GM18526 (cell line): ENCODE results near the gene CPZ.

Experiments
- POLR2A ChIP-seq: IDR thresholded peaks from 3 replicates; pipeline ENCODE4 v1.6.1; 2011; ENCODE audit not compliant: insufficient read length; ENCODE audit errors: extremely low read depth

Gene CPZ

DNA sequence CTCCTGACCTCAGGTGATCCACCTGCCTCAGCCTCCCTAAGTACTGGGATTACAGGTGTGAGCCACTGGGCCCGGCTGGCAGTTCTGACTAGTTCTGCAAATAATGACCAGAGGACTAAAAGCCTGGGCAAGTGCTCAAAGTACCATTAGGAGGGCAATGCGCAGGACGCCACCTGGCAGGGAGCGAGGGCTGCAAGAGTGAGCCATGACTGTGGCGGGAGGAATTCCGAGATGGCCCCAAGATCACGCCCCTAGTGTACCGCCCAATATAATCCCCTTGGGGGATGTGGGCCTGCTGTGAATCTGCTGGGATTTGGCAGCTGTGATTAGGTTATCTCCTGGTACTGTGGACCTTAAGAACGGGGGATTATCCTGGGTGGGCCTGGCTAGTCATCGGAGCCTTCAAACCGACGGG lies 38.6 kb upstream of the CPZ start:
- no peak for TF ChIP-seq POLR2A

DNA sequence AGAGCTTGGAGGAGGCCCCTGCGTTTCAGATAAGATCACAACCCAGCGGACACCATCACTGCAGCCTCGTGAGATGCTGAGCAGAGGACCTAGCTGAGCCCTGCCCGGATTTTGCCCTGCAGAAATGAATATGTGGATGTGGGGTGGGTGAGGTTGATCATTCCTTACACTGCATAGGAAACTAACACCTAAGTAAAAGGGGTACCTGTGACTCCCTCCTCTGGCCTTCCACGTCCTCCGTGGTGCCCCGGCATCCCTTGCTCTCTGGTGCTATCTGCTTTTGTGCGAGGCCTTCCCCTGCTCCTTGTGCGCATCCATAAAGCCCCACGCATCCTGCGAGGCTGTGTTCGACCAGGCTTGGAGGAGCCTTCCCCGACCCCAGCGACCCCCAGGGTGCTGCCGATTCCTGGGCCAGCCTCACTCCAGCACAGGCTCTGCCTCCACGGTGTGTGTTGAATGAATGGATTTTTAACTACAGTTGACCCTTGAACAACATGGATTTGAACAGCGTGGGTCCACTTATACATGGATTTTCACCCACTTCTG lies 37.9 kb upstream of the CPZ start:
- TF ChIP-seq POLR2A: no peak

DNA sequence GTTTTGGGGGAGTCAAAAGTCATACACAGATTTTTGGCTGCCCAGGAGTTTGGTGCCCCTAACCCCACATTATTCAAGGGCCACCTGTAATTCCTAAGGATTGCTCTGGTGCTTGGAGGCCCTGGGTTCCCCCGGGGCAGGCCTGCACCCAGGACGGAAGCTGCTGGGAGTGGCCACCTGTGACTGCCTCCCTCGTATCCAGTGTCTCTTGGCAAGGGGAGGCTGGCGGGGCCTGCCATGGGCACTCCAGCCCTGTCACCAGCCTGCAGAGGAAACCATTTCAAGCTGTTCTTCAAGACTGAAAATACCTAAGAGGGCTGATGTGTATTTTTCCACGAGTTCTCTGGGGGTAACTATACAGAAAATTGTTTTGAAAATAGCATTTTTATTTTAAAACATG lies 36.8 kb upstream of the CPZ start:
- no peak for TF ChIP-seq POLR2A

DNA sequence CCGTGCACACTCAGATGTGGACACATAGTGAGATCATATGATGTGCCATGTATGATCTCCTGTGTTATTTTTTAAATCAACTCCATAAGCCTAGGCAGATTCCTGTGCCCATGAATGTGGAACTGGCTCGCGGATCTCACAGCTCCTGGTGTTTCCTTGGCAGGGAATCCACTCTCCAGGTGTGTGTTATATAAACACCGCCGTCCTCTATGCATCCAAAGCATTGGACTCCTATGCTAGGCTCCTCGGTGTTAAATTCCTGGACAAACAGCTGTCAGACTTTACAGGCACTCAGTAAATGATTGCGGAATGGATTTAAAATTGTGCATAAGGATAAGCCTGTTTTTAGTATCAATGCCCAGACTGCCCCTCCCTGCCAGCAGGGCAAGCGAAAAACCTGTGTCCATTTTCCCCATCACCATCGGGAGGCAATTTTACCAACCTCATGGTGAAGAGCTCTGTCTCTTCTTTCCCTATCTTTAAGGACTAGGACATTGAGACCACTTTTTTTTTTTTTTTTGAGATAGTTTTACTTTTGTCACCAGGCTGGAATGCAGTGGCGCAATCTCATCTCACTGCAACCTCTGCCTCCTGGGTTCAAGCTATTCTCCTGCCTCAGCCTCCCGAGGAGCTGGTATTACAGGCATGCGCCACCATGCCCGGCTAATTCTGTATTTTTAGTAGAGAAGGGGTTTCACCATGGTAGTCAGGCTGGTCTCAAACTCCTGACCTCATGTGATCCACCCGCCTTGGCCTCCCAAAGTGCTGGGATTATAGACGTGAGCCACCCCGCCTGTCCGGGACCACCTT lies 36.0 kb upstream of the CPZ start:
- no peak for TF ChIP-seq POLR2A

DNA sequence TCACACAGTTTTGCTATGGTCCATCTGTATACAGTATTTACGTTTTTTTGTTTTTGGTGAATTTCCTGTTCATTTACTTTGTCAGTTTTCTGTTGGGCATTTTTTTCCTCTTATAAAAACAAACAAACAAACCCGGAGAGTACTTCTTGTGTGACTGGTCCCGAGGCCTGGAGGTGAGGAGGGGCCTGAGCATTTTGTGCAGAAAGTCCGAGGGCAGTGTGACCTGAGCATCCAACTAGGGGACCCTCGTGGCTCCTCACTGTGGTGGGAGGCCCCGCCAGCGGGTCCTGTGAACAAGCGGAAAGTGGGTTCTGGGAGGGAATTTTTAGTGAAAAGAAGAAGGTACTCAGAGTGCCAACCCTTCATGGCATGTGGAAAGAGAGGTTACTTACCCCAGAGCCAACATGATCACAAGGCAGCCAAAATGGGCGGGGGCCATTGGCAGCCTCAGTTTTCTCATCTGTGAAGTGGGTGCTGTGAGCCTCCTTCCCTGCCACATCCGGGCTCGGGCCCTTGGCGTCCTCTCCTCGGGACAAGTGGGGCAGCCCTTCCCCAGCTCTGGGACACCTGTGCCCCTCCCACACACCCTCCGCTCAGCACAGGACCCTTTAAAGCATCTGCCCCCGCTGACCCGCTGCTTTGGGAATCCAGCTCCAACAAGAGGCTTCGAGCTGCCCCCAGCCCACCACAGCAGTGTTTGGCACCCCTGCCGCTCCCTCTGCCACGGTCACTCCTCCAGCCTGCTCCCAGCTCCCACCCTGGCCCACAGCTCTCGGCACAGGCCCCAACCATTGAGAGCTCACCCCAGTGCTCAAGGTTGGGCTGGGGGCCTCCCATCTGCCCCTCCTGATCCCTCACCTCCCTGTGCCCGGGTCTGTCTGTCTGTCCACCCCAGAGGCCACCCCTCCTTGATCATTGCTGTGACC lies 35.2 kb upstream of the CPZ start:
- TF ChIP-seq POLR2A: no peak

DNA sequence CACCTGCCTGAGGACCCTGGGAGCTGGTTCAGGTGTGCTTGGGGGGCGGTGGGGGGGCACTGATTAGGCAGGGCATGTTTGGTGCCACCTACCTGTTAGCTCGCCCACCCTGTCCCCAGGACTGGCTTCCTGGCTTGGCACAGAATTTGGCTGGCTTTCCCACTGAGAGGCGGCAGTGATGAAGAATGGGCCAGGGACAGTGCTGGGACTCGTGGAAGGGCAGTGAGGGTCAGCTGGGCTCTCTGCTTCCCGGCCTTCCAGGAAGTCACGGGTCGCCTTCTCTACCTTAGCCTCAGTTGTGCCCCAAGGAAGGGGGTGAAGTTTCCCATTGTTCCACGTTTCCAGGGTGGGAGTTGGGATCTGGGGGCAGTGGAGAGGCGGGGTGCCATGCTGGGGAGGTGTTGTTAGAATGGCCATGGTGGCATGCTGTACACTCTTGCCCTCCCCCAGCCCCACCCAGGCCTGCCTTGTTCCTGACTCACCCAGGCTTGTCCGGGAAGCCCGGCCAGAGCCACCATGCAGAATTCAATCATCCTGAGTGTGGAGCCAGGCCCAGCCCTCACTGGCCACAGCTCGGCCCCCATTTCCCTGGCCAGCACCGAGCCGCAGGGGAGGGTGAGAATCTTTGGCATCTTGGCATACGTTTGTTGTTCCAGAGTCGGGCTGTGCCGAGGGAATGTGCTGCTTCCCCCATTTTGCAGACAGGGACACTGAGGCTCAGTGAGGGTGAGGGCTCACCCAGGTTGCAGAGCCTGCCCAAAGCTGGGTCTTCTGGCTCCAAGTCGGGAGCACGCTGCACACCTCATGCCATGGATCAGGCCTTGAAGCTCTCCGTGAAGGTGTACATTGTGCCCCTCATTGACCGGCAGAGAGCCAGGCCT lies 34.2 kb upstream of the CPZ start:
- no peak for TF ChIP-seq POLR2A

DNA sequence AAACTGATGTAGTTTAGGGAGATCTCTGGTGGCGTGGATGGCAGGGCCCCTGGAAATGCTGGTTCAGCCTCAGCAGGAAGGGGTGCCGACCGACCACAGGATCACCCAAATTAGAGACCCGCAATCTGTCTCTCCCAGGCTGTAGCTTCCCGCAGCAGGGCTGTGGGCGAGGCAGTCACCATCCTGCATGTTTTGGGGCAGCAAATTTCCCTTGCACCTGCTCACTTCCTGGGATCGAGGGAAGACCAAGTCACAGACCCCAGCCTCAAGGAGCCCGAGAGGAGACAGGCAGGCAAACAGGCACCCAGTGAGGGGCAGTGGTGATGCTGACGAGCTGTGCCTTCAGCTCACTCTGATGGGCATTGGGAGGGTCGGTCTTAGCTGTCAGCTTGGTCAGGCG lies 33.6 kb upstream of the CPZ start:
- TF ChIP-seq POLR2A: no peak

DNA sequence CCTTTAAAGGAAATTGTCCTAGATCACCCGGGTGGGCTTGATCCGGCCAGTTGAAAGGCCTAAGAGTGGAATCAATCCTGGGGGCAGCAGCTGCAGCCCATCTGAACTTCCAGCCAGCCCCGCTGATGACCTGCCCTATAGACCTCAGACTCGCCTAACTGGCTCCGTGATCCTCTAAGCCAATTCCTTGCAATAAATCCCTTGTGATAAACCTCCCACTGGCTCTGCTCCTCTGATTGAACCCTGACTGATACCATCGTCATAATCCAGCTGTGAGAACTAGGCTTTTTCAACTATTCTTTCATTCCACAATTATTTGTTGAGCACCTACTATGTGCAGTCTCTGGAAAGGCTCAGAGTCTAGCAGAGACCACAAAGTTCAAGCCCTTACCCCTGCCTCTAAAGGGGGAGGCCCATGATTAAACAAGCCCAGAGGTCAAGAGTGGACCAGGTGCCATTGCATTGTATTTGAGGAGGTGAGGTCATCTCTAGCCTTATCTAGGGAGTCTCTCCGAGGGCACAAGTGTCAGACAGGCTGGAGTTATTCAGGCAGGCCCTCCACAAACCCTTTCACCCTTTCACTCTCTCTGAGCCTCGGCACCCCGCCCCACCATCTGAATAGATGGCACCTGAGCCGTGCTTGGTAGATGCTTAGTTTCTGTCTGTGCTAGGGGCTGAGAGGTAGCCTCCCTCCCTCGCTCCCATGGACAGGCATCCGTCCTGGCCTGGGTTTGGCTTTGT lies 32.9 kb upstream of the CPZ start:
- no peak for TF ChIP-seq POLR2A

DNA sequence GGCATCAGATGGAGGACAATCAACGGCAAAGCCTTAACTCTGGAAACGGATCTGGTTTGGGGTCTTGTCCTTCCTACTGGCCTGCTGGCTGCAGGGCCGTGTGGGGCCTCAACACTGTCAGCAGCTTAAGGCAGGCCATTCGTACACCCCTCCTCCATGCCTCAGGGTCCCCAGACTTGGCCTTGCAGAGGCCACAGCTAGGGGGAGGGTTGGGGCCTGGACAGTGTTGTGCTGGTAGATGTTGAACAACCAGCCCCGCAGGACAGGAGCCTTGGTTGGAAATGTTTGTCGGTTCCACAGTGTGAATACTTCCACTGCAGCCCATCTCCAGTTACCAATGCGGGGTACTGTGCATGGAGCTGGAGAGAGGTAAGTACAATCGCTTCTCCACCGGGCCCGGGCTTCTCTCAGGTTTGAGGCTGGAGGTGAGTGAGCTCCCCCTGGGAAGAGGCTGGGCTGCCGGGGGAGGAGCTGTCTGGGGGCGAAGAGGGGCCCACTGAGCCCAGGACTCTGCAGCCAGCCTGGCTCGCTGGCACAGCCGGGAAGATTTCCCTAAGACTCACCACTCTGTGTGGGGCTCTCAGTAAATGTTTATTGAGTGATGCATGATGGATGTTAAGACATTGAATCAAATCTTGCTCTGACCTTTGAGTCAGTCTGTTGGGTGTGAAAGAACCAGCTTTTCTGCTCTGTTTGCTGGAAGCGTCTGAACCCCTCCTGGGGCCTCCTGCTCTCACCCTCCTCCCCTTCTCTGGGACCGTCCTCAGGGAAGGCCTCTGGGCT lies 32.1 kb upstream of the CPZ start:
- TF ChIP-seq POLR2A: no peak

DNA sequence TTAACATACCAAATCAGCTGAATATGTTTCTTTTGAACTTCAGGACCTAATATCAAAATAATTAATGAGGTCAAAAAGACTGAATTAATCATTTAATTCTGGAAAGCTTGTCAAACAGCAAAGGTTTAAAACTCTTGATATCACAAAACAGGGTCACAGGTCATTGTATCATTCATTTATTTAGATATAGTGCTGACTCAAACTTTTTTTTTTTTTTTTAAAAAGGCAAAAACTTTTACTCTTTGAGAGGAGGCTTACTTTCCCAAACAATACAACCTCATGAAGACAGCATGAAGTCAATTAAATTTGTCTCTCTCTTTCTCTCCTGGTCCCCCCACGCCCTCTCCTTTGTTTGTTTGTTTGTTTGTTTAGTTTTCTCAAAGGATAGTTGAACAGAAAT lies 28.0 kb upstream of the CPZ start:
- TF ChIP-seq POLR2A: no peak

DNA sequence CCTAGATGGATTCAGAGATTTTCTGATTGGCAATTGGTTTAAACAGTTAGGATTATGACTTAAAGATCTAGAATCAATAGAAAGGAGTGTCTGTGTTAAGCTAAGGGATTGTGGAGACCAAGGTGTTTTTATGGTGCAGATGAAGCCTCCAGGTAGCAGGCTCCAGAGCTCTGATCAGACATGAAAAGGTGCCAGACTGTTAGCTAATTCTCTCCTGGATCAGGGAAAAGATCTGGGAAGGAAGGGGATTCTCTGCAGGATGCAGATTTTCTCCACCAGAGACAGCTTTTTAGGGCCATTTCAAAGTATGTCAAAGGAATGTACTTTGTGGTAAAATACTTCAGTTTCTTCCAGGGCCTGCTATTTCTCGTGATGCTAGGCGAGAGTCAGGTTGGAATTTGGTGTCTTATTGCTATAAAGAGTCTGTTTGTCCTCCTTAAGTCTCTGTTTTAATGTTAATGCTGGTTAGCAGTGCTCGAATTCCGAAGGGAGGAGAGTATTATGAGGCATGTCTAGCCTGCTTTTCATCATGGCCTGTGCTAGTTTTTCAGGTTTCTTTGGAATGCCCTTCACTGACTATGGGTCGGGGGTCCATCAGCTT lies 24.4 kb upstream of the CPZ start:
- no peak for TF ChIP-seq POLR2A

DNA sequence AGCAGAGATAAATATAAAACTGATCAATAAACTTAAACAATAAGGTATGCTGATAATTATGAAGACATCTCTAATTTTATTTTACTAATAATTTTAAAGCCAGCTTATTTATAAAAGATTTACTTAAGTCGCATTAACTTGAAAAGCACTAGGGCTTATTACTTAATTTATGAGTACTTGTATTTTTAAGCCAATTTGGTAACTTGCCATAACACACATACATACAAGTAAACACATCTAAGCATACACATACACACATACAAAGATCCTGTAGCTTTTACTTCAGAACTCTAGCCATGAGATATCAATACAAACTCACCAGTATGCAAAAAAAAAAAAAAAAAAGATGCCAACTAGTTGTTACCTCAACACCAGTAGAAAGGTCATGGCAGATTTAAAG lies 22.4 kb upstream of the CPZ start:
- no peak for TF ChIP-seq POLR2A
